HG03159 (cell line): Measurements from ENCODE around the gene TP63.

Source experiments
- ATAC-seq: cut with Tn5 transposase; IDR thresholded peaks from one replicate; pipeline ENCODE4 v1.9.1; 2021; ENCODE audit warnings: mild to moderate bottlenecking, moderate library complexity; ENCODE audit not compliant: unreplicated experiment

The TP63 gene

GRCh38 chr3:189842681-189843602 is 211.8 kb downstream of the TP63 start:
- no peak for ATAC-seq

GRCh38 chr3:189845069-189845468 is 213.9 kb downstream of the TP63 start:
- ATAC-seq: no peak

DNA sequence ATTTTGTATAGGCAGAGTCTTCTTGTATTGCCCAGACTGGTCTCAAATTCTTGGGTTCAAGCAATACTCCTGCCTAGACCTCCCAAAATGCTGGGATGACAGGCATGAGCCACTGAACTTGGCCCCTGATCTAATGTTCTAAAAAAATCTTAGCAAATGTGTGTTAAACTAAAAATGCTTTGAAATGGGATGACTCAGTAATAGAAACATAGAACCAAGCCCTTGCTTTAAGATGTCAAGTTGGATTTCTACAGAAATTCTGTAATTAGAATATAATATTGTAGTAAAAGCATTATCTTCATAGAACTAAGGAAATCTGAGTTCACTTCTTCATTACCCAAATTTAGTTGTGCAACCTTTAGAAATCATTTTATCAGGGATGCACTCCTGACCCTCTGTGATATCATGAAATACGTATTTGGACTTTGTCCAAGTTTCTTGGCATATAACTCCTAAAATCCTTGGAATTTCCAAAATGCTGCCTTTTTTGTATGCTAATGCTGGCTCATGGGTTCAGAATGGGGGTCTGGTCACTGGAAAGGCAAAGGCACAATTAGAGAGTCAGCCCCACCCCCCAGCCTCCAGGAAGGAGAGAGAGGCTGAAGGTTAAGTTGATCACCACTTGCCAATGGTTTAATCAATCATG is 217.3 kb downstream of the TP63 start:
- no peak for ATAC-seq

DNA sequence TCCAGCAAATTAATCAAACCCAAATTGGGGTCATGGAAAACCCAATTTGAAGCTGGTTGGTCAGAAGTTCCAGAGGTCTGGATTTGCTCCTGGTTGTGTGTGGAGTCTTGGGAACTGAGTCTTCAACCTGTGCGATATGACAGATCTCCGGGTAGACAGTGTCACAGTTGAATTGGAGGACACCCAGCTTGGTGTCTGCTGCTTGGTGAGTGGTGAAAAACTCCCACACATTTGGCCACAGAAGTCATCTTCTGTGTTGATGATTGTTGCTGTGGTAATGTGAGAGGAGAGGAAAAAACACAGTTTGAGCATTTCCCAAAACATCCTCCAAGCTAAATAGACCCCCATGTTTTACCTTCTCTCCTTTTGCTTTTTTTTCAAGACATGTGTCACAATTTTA is 218.1 kb downstream of the TP63 start:
- no peak for ATAC-seq

GRCh38 chr3:189851682-189852081 is 220.5 kb downstream of the TP63 start:
- ATAC-seq: no peak

DNA sequence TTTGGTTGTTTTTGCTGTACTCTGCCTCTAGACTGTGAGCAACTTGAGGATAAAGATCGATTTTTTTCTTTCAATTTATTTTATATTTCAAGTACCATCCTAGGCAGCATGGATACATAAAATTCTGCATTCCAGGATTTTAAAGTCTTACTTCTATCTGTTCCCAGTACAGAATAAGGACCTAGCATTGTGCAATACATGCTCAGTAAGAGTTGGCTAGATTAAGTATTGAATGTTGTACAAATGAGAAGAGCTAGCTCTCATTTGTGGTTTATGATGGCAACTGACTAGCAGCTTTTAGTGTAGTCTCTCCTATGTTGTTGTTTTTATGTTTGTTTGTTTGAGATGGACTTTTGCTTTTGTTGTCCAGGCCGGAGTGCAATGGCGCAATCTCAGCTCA is 222.7 kb downstream of the TP63 start:
- ATAC-seq: no peak

GRCh38 chr3:189860296-189860695 is 229.1 kb downstream of the TP63 start:
- no peak for ATAC-seq

DNA sequence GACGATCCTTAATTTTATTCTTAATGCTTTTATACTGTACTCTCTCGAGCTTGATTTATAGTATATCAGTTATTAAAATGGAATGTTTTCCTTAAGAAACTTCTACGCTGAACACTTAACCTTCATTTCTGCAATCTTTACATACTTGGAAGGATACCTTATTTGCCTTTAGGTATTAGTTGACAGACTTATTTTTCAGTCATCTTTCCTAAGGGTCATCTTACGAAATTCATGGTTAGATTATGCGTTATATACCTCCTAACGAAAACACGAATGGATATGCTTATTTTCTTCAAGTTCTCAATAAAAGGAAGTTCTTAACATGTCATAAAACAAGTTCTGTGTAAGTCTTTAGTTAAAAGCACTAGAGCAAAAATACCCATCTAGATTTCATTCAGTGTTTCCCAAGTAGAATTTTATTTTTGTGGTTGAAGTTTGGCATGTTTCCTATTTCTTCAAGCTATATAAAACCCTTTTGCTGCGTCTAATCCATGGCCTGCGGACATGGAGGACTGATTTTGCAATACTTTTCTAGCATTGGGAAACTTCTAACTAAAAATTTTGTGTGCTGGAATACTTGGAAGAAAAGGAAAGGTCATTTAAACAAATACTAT is 231.3 kb downstream of the TP63 start:
- ATAC-seq: no peak

- ATAC-seq: no peak
These were observed 231.8 kb downstream of the TP63 start for GRCh38 chr3:189863031-189863430.

DNA sequence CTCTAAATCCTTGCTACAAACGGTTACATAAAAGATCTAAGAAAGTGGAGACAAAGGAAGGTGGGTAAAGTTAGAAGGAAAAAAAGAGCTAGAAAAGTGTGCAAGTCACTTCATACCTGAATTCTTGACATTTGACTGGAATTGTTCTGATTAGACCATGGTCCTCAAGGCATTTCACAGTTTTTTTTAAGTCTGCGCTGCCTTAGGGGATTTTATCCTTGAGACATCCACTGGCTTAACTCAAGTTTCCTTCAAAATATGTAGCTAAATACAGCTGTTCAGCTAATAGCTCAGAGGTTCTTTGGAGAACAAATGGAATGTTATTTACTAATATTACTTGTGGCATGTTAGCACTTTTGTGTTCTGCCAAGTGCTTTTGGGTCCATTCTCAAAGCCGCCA is 236.9 kb downstream of the TP63 start:
- ATAC-seq: no peak

DNA sequence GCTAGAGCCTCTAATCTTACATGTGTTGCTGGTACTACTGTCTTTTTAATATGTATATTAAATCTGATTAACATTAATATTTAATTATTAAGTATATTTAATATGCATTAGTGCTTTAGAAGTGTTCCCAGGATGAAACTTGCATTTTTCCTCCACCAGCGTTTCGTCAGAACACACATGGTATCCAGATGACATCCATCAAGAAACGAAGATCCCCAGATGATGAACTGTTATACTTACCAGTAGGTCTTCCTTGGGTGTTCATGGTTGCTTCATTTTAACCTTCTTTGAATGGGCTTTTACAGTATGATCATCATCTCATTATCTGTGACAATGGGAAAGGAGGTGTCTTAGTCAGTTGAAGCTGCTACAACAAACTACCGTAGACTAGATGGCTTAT is 238.0 kb downstream of the TP63 start:
- no peak for ATAC-seq

GRCh38 chr3:189871418-189871817 is 240.2 kb downstream of the TP63 start:
- no peak for ATAC-seq

DNA sequence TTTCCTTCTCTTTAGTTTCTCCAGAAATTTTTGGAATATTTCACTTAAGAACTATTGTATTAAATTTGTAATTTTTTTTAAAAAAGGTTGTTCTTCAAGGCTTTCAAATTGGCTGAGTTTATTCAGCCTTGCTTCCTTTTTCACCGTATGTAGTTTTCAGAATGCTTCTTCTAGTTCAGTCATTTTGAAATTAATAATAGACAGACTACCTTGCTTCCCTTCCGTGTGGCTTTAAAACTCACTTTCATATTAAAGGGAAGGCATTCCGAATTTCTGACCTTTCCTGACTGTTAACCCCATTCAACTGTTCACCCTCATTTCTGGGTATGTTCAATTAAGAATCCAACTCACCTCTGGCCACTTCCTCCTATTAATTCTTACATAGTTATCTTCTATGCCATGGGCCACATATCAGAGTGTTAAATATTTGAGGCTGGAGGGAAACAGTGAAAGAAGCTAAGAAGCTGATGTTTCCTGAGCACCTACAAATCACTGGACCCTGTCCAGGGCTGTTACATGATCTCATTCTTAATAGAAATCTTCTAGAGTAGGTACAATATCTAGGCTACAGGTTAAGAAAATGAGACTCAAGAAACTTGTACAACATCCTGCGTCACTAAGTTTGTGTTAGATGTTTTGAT is 252.0 kb downstream of the TP63 start:
- ATAC-seq: peak; percentile 80

DNA sequence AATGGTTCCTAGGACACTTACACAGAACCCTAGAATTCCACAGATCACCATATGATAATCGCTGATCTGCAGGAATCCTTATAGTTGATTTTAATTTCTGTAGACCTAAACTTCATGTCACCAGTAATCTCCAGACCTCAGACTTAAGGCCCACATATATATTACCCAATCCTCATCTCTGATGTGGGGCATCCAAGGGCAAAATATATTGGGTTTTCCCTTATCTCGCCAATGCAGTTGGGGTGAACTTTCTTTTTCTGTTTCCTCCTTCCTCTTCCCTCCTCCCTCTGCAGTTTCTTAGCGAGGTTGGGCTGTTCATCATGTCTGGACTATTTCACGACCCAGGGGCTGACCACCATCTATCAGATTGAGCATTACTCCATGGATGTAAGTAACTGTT is 259.3 kb downstream of the TP63 start:
- no peak for ATAC-seq

- no peak for ATAC-seq
These were observed 265.3 kb downstream of the TP63 start for GRCh38 chr3:189896533-189896932.

GRCh38 chr3:189897406-189897805 is 266.2 kb downstream of the TP63 start:
- no peak for ATAC-seq

DNA sequence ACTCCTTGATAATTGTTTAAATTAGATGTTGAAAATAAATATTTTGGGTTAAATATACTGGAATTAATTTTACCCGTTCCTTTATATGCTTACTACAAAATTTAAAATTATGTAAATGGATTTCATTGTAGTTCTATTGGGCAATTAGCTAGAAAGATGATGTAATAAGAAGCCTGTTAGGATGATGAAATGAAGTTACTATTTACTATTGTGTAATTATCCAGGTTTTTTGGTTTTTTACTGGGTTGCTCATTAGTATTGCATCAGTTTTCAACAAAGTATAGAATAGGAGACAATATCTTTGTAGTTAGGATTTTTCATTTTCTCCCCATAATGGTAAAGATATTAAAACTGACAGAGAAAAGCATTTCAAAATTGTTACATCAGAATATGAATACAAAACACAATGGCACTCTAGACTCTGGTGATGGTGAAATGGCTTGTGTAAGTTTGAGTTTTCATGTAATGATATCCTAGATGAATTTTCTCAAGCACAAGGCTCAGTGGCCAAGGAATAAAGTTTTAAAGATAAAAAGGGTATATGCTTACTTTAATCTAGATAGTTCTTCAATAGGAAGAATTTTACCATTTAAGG is 267.5 kb downstream of the TP63 start:
- ATAC-seq: no peak

DNA sequence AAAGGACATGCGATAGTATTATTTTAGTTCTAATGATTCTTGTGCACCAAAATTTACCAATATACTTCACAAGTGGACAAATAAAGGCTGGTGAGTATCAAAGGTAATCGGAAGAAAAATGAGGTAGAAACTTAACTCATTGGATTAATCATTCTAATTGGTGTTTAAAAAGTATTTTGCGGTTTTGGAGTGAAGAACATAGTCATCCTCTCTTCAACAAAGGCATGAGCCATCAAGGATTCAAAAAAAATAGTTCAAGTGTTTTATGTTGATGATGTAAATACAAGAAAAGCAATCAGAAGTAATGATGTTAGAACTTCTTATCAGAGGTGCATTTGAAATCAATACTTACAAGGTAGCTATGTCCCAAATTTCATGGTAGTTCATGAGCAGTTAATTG is 268.0 kb downstream of the TP63 start:
- ATAC-seq: no peak

DNA sequence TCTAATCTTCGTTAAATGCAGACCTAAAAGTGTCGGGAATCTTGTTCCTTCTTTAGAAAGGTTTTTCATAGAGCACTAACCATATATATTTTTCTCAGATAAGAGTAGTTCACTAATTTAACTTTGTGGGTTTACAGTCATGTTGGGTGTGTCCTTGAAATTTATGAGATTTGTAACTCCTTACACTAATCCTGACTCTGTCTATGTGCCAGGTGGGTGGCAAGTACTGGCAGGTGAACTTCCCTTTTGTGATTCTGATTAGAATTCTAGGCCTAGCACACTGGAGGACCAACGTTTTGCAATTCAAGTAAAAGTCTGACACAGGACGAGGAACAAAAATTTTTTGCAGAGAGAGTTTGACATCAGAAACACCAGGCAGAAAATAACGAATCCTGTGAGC is 269.4 kb downstream of the TP63 start:
- no peak for ATAC-seq

DNA sequence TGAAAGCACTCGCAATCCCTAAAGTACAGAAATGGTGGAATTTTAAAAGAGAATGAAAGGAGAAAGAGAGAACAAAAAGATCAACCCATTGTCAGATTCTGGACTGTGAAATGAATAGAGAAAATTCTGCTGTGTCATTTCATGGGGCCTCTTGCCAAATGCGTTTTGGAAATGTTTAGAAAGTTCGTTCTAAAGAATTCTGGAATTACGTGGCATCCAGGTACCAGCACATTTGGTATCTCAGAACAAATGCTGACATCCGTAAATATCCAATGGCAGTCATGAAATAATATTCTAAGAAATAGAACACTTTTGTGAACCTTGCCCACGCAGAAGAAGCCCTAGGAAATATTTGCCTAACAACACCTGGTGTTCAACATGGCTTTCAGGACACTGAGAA is 270.3 kb downstream of the TP63 start:
- ATAC-seq: no peak
